ENCODE results near the gene FADS6. TPM values are rescaled to one million over a fixed set of nuclear protein-coding genes. Genes with fewer than 3 reads are reported as not detected.

FADS6 gene
- polyA plus RNA-seq, 1 of the 3 experiments (the other 2 are of a cell fraction), result not detected

DNA sequence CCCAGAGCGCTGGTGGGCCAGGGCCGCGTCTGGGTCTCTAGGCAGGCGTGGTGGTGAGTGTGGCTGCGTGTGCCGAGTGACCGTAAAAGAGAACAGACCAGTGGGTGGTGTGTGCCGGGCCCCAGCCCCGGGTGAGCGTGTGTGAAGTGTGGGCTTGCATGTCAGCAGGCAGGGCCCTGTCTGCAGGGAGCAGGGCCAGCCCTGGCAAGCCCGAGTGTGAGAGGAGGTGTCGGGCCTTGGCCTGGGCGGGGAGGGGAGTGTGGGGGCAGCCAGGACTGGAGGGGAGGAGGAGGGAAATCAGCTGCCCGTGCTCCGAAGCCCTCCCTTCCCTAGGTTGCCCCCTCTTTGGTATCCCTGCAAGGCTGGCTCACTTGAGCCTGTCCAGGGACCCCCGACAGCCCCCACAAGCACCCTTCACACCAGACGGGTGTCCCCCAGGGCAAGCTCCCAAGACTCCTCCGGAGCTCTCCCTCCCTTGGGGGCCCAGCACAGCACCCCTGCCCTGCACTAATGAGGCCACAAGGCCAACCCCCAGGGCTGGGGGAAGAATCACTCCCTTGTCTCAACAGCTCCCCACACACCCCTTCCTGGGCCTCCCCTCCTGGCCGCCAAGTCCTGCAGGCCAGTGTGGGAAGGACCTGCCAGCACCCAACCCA lies 27.7 kb upstream of the FADS6 start:
- H3K4me2 ChIP-seq, result no peak overlapping the region
- DNase-seq, result no peak
- H3K9ac ChIP-seq, result no peak overlapping the region
- WGBS (ENCODE audit: low lambda C conversion rate), result 80% methylated on average over 15 of the region's 19 CpGs
- peaks cover 0 to 19% of the 10 kb centered on the region in 2 experiments; a peak in 1 of 4 replicates for H3K4me1 ChIP-seq (ENCODE audit: control insufficient read depth in 1 of 2, insufficient read depth in 2 of 2, low read depth in 1 of 2, low read length in 1 of 2)
- no peak overlapping the region for H3K27ac ChIP-seq (ENCODE audit: low read depth in 2 of 2, low read length in 1 of 2)
- peaks cover 46% of the 10 kb centered on the region for H3K27me3 ChIP-seq (ENCODE audit: insufficient read depth)
- peaks cover 2% of the 10 kb centered on the region; the same call in 1 of the 2 replicates for H4K20me1 ChIP-seq (ENCODE audit: insufficient read depth)
- no peak overlapping the region for H3K4me3 ChIP-seq (ENCODE audit: low read depth in 2 of 2, low read length in 1 of 2)
- CTCF ChIA-PET, result interaction anchor here (0.9 to 12.1 kb wide), 8 partner anchors 10 to 281 kb away, joined by 3 to 286 read pairs (median 4); no protein-coding TSS in a partner anchor
- H3K36me3 ChIP-seq (replicated peaks in 1 of 2; ENCODE audit: control insufficient read depth in 1 of 2, insufficient read depth in 2 of 2, low read length in 1 of 2), result no peaks in the 10 kb centered on the region
- TF ChIP-seq MXI1 (IDR thresholded peaks at IDR 0.05; ENCODE audit: low read depth, low read length) (no peak), ELF1 (IDR thresholded peaks at IDR 0.05) (no peak), RXRA (IDR thresholded peaks at IDR 0.05; ENCODE audit: borderline replicate concordance, low read depth) (no peak), SIN3A (IDR thresholded peaks at IDR 0.05; ENCODE audit: borderline replicate concordance, low read depth, low read length) (no peak), REST (IDR thresholded peaks at IDR 0.05; ENCODE audit: low read depth, low read length) (no peak), RCOR1 (IDR thresholded peaks at IDR 0.05; ENCODE audit: low read length) (no peak), EP300 (IDR thresholded peaks at IDR 0.05; ENCODE audit: borderline replicate concordance in 1 of 2, low read depth in 1 of 2, low read length in 1 of 2) (no peak), USF1 (IDR thresholded peaks at IDR 0.05; ENCODE audit: borderline replicate concordance, low read depth) (no peak), EZH2phosphoT487 (IDR thresholded peaks at IDR 0.05; ENCODE audit: borderline replicate concordance, low read depth) (no peak), GATA2 (CRISPR knock-in tag; IDR thresholded peaks at IDR 0.05) (no peak), FOSL2 (IDR thresholded peaks at IDR 0.05; ENCODE audit: borderline replicate concordance, low read depth) (no peak), POLR2AphosphoS5 (IDR thresholded peaks at IDR 0.05; ENCODE audit: low read depth, low read length) (no peak), NFIC (IDR thresholded peaks at IDR 0.05; ENCODE audit: borderline replicate concordance) (no peak), GABPA (IDR thresholded peaks at IDR 0.05; ENCODE audit: low read depth) (no peak), CHD2 (IDR thresholded peaks at IDR 0.05; ENCODE audit: low read length, partially characterized antibody) (no peak), SMC3 (IDR thresholded peaks at IDR 0.05; ENCODE audit: low read depth, low read length) (no peak)
- no peaks in the 10 kb centered on the region for H3F3A ChIP-seq (replicated peaks; ENCODE audit: insufficient read depth)
- POLR2A ChIA-PET, result interaction anchor here (0.6 kb wide), 1 partner anchor 78 kb away, joined by 4 read pairs; no protein-coding TSS in a partner anchor
- no peak overlapping the region for H2AFZ ChIP-seq (ENCODE audit: low read depth)
- no peaks in the 10 kb centered on the region for H3K79me2 ChIP-seq (ENCODE audit: insufficient read depth)
- H3K9me2 ChIP-seq, result no peaks in the 10 kb centered on the region
- H3K9me3 ChIP-seq, result no peaks in the 10 kb centered on the region
